Activated T-helper 17 cell treated with anti-CD3 and anti-CD28 coated beads, Interleukin-2, amount 50 U/mL, for 72 hours (primary cell): ENCODE measurements around the gene JAZF1. TPM values are rescaled to one million over a fixed set of nuclear protein-coding genes. Genes with fewer than 3 reads are reported as not detected.
"Not testable (repeated sequence)": the region's sequence is repeated elsewhere in the genome, so short reads cannot be mapped to it uniquely, and the experiment has no call there.

Experiments used
- ATAC-seq: fragments of 150-1000 bp; cut with Tn5 transposase; replicated peaks from 2 replicates; pipeline ENCODE4 v1.10.0; 2021; ENCODE audit warnings: mild to moderate bottlenecking, moderate library complexity
- H3K27ac Mint-ChIP-seq: one replicate; pipeline ENCODE4 v1.8.0; 2022; ENCODE audit warnings: mixed read lengths
- H3K27me3 Mint-ChIP-seq: one replicate; pipeline ENCODE4 v1.8.0; 2022; ENCODE audit warnings: mixed read lengths
- H3K36me3 Mint-ChIP-seq: one replicate; pipeline ENCODE4 v1.8.0; 2022; ENCODE audit warnings: low read depth, mild to moderate bottlenecking, mixed read lengths
- H3K4me1 Mint-ChIP-seq: one replicate; pipeline ENCODE4 v1.8.0; 2022; ENCODE audit warnings: mixed read lengths
- H3K4me3 Mint-ChIP-seq: one replicate; pipeline ENCODE4 v1.8.0; 2022; ENCODE audit warnings: mild to moderate bottlenecking, mixed read lengths
- H3K9me3 Mint-ChIP-seq: one replicate; pipeline ENCODE4 v1.8.0; 2022; ENCODE audit warnings: mixed read lengths
- total RNA-seq, 2 donors: library from RNA; stranded (reverse); gene quantifications; one replicate each; pipeline ENCODE4 v1.2.3, GENCODE V29; 2022

Gene JAZF1
- total RNA-seq, 2 donors from 2014 or later: 5.6 to 5.7 TPM

DNA sequence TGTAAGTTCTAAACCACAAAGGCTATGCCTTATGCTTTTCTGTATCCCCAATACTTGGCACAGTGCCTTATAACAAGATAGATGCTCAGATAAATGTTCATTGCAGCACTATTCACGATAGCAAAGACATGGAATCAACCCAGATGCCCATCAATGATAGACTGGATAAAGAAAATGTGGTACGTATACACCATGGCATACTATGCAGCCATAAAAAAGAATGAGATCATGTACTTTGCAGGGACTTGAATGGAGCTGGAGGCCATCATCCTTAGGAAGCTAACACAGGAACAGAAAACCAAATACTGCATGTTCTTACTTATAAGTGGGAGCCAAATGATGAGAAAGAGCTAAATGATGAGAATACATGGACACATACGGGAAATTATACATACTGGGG lies 293.9 kb downstream of the JAZF1 start:
- H3K27me3 Mint-ChIP-seq, H3K4me1 Mint-ChIP-seq, ATAC-seq, H3K27ac Mint-ChIP-seq, H3K4me3 Mint-ChIP-seq, H3K9me3 Mint-ChIP-seq: not testable (repeated sequence)
- H3K36me3 Mint-ChIP-seq: peaks cover 19% of the 10 kb centered on the region

DNA sequence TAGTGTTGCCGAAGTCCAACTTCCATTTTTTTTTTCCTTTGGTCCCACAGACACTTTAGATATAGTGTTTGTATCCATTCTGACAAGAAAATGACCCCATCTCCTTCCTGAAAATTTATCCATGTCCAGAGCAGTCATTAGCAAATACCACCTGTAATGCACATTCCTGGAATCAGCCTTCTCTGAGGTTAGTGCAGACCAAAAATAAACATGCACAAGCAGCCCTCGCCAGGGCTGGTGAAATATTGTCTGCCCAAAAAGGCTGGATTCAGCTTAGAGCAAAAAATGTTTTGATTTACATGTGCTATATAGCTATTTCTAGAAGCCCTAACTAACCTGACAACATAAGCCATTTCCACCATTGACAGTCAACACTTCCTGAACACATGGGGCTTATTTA lies 294.9 kb downstream of the JAZF1 start:
- ATAC-seq: no peak
- Mint-ChIP-seq H3K27me3 (no peaks in the 10 kb centered on the region), H3K27ac (no peak overlapping the region), H3K9me3 (no peaks in the 10 kb centered on the region), H3K4me3 (no peak overlapping the region), H3K4me1 (no peaks in the 10 kb centered on the region), H3K36me3 (peaks cover 16% of the 10 kb centered on the region)

DNA sequence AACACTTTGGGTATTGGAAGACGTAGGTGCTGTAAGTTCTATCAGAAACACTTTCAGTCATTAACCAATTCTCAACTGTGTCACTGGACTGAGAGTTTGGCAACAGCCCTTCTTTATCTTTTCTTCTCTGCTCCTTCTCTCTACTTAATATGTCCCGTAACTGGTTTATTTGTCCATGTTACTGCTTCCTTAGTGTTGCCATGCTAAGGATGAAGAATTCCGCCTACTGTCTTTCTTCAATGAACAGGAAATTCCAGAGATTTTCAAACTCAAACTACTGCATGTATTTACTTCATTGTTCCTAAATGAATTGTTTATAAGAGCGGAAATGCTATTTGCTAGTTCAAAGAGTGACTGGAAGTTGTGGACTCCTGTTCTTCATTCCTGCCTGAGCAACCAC lies 296.9 kb downstream of the JAZF1 start:
- H3K27ac Mint-ChIP-seq: no peak overlapping the region
- H3K4me1 Mint-ChIP-seq: no peaks in the 10 kb centered on the region
- H3K9me3 Mint-ChIP-seq: no peaks in the 10 kb centered on the region
- H3K27me3 Mint-ChIP-seq: no peaks in the 10 kb centered on the region
- ATAC-seq: no peak
- H3K36me3 Mint-ChIP-seq: peaks cover 16% of the 10 kb centered on the region
- no peak overlapping the region for H3K4me3 Mint-ChIP-seq

DNA sequence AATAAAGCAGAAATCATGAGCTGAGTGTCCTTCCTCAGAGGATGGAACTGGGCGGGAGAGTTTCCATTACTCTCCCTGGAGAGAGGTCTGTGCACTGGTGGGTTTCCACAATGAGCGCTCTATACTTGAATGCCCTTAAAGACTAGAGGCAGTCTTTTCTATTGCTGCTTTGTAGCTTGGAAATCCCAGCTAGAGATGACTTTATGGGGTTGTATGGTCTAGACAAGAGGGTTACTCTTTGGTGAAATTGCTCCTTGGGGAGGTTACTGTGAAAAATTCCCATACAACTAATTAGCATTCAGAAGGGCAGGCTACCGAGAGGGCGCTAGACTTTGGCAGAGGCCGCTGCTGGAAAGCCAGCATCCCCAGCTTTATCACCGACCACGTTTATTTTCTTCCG lies 303.8 kb downstream of the JAZF1 start:
- Mint-ChIP-seq H3K36me3 (no peaks in the 10 kb centered on the region), H3K4me3 (no peak overlapping the region), H3K27ac (no peak overlapping the region), H3K9me3 (no peaks in the 10 kb centered on the region), H3K4me1 (peaks cover 4% of the 10 kb centered on the region), H3K27me3 (no peaks in the 10 kb centered on the region)
- ATAC-seq: no peak

DNA sequence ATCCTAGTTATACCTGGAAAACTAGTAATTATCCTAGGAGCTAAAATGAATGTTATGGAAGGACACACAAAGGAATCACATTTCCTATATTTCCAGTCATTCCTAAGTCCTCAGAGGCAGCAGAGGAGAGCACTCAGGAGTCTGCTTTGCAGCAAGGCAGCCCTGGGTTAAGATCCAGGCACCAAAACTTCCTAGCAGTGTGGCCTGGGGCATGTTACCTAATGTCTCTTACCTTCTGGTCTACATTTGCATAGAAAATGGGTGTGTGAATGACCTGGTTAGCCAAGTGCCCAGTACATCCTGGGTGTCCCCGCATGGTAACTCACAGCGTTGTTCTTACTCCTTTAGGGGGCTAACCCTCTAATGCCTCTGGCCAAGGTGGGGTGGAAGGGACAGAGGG lies 304.8 kb downstream of the JAZF1 start:
- Mint-ChIP-seq H3K27me3 (no peaks in the 10 kb centered on the region), H3K9me3 (no peaks in the 10 kb centered on the region), H3K4me1 (peaks cover 4% of the 10 kb centered on the region), H3K36me3 (no peaks in the 10 kb centered on the region), H3K27ac (no peak overlapping the region), H3K4me3 (no peak overlapping the region)
- ATAC-seq: no peak

DNA sequence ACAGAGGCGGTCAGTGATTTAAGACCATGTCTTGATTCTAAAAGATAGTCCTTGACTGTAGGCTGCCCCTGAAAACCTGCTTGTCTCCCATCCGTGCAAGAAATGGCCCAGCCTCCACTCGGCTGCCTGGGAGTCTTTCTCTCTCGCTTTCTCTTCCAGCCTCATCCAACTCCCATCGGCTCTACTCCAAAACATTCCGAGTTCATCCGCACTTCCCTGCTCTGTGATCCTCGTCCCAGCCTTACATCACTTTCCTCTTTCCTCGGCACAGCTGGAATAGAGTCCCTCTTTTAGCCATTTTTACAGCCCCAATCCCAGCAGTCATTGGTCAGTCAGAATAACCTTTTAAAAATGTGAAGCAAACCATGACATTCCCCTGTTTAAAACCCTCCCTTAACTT lies 305.5 kb downstream of the JAZF1 start:
- ATAC-seq: no peak
- H3K36me3 Mint-ChIP-seq: no peaks in the 10 kb centered on the region
- peaks cover 4% of the 10 kb centered on the region for H3K4me1 Mint-ChIP-seq
- H3K27ac Mint-ChIP-seq: no peak overlapping the region
- H3K9me3 Mint-ChIP-seq: no peaks in the 10 kb centered on the region
- no peak overlapping the region for H3K4me3 Mint-ChIP-seq
- H3K27me3 Mint-ChIP-seq: no peaks in the 10 kb centered on the region

DNA sequence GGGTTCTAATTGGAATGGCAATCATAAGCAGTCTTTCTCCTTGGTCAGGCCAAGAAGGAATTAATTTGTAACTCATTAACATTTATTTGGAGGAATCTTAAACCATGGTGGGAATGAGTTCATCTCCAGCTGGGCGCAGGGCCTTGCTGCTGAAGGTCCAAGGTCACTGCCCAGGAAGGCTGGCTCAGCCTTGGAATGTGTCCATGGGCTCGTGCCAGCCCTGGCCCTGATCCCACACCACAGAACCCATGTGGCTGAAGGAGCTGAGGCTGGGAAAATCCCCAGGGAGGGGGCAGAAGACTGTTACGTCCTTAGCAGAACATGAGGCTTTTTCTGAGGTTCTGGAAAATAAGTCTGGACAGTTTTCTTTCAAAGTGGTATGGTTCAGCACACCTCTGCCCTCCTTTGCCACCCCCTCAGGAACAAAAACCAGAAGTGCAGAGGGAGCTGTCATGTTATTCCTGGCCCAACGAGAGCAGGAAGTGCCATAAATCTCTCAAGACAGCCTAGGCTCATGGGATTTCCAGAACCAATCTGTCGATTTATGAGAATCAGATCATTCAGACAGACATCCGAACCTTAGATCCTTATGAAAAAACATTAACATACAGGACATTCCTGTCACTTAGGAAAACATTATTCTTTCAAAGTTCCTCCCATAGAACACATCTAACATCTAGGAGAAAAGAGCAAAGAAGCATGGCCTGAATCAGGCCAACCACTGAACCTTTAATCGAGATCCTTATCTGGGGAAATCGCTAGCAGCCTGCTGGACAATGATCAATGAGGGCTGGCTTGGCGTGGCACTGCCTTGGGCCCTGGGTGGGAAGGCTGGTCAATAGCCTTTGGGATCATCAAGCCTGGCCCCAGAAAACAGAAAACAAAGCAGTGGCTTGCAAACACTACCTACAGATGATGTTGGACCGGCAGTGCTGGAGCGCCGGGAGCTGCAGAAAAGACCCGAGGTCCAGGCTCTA lies 306.3 kb downstream of the JAZF1 start:
- H3K9me3 Mint-ChIP-seq: no peaks in the 10 kb centered on the region
- H3K27me3 Mint-ChIP-seq: no peaks in the 10 kb centered on the region
- no peak overlapping the region for H3K27ac Mint-ChIP-seq
- no peaks in the 10 kb centered on the region for H3K36me3 Mint-ChIP-seq
- ATAC-seq: no peak
- H3K4me1 Mint-ChIP-seq: peaks cover 4% of the 10 kb centered on the region
- H3K4me3 Mint-ChIP-seq: no peak overlapping the region

DNA sequence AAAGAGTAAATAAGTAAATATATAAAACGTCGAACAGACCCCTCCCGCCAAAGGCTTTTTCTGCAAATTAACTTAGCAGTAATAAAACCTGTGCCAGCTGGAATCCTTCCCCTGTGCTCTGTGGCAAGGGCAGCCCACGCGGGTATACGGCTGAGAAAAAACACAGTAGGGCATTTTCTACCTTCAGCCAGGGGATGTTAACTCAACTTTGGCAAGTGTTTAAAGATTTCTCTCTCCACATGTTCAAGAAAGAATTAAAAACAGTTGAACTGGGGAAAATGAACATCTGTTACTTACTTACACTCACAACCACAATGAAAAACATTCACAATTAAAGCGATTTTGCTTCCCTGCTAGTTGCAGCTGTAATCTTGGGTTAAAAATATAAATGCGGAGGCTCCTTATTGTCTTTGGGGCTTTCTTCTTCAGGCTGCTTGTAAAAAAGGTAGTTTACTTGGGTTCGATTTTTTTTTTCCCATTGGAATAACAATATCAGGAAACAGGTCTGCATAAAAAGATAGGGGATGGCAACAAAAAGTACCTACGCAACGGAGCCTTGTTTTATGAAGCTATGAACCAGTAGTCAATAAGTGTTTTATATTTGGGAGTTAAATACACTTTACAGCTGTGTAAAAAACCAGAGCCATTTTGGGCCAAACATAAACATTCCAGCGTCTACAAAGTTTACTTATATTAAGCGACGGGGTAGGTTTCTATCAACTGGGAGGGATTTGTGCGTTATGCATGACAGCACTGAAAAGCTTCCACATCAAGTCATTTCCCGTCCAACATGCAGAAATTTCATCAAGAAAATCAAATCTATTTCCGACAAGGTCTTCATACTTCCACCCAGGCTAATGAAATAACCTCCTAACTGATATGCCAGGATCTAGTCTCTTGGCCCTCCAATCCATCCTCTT lies 308.0 kb downstream of the JAZF1 start:
- ATAC-seq: no peak

DNA sequence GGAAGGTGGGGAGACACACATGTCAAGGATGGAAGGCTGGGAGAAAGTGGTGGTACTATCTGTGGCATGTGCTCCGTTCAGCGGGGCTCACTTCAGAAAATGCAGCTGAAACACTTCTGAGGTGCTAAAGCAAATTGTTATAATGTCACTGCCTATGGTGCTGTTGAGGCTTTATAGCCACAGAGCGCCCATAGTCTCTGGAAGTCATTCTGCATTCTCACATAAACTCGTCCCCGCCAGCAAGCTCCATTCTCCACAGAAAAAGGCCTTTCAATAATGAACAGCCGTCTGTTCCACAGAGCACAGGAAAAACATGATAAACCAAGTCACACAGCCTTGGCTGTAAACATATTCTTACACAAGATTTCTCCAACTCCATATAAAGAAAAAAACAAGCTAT lies 308.7 kb downstream of the JAZF1 start:
- Mint-ChIP-seq H3K27ac (no peak overlapping the region), H3K4me3 (no peak overlapping the region), H3K9me3 (no peaks in the 10 kb centered on the region), H3K4me1 (no peaks in the 10 kb centered on the region), H3K36me3 (no peaks in the 10 kb centered on the region), H3K27me3 (no peaks in the 10 kb centered on the region)
- ATAC-seq: no peak

More for the DNA sequence above, 308.0 kb downstream of the JAZF1 start:
- Mint-ChIP-seq H3K9me3 (no peaks in the 10 kb centered on the region), H3K27ac (no peak overlapping the region), H3K36me3 (no peaks in the 10 kb centered on the region), H3K4me3 (no peak overlapping the region), H3K4me1 (peaks cover 1% of the 10 kb centered on the region), H3K27me3 (no peaks in the 10 kb centered on the region)

DNA sequence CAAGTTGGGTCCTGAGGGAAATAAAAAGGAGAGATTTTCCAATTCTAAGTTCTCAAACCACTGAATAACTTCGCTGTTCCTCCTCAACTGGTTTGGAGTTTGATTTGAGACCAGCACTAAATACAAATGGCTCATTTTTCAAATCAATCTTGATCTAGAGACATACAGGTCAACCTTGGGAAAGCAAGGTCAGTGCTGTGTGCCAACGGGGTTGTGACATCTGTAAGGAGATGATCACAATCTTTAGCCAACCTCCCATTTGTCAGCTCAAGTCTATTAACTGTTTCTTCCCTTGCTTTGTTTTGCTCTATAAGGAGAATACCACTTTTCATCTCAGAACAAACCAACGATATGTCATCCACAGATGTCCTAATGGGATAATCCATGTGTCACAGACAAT lies 309.5 kb downstream of the JAZF1 start:
- no peaks in the 10 kb centered on the region for H3K36me3 Mint-ChIP-seq
- H3K9me3 Mint-ChIP-seq: no peaks in the 10 kb centered on the region
- H3K27ac Mint-ChIP-seq: no peak overlapping the region
- no peak for ATAC-seq
- H3K4me1 Mint-ChIP-seq: no peaks in the 10 kb centered on the region
- H3K4me3 Mint-ChIP-seq: no peak overlapping the region
- H3K27me3 Mint-ChIP-seq: no peaks in the 10 kb centered on the region

DNA sequence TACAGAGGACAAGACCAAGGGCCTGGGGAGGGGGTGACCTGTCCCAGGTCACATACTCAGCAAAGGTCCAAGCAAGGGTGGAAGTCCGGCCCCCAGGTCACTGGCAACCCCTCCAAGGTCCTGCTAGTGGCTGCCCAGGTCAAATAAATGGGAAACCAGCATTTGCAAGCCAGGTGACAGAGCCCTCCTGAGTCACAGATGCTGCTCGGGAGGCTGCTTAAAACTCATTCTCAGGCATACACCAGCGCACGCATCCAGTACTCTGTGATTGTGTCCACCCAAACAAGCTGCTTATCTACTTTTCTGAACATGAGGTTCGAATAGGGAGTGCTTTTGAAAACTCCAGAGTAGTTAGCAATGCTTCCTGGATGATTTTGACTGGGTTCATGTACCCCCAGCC lies 310.0 kb downstream of the JAZF1 start:
- no peak overlapping the region for H3K27ac Mint-ChIP-seq
- H3K27me3 Mint-ChIP-seq: no peaks in the 10 kb centered on the region
- no peaks in the 10 kb centered on the region for H3K4me1 Mint-ChIP-seq
- no peak for ATAC-seq
- H3K36me3 Mint-ChIP-seq: no peaks in the 10 kb centered on the region
- no peak overlapping the region for H3K4me3 Mint-ChIP-seq
- no peaks in the 10 kb centered on the region for H3K9me3 Mint-ChIP-seq

DNA sequence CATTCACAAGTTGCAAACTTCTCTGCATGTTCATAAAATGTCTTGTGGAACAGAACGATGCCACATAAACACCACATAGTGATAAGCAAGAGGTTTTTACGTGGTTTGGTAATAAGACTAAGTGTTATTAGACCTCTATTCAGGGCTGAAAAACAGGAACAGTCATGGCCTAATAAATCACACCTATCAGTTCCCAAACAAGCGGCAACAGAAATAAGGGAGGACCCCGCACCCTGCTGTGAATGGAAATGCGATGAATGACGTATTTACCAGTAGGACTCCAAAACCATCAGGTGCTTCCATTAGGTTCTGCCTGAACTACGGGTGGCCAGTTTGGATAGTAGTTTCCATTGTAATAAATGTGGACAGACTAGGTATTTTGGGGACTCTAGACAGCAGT lies 311.5 kb downstream of the JAZF1 start:
- Mint-ChIP-seq H3K27me3 (no peaks in the 10 kb centered on the region), H3K36me3 (peaks cover 3% of the 10 kb centered on the region), H3K4me1 (no peaks in the 10 kb centered on the region), H3K27ac (no peak overlapping the region), H3K9me3 (no peaks in the 10 kb centered on the region), H3K4me3 (no peak overlapping the region)
- ATAC-seq: no peak

DNA sequence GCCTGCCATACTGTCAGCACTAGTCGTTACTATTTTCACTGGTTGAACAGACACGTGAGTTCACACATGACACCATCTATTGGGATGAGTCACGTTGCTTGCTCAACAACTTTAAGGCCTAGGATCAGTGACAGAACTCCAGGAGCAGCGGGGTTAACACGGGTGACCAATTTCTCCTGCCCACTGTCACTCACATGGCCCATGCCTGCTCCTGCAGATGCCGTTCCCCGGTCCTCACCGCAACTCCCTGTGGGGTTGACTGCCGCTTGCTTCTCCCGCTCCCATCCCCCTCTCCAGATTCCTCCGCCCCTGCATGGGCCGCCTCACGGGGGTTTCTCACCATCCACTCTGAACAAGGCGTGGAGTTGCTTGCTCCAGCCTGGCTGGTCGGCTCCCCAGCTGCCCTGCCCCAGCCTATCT lies 312.5 kb downstream of the JAZF1 start:
- Mint-ChIP-seq H3K9me3 (no peaks in the 10 kb centered on the region), H3K36me3 (peaks cover 7% of the 10 kb centered on the region), H3K27me3 (no peaks in the 10 kb centered on the region), H3K27ac (no peak overlapping the region), H3K4me3 (no peak overlapping the region), H3K4me1 (no peaks in the 10 kb centered on the region)
- ATAC-seq: no peak

DNA sequence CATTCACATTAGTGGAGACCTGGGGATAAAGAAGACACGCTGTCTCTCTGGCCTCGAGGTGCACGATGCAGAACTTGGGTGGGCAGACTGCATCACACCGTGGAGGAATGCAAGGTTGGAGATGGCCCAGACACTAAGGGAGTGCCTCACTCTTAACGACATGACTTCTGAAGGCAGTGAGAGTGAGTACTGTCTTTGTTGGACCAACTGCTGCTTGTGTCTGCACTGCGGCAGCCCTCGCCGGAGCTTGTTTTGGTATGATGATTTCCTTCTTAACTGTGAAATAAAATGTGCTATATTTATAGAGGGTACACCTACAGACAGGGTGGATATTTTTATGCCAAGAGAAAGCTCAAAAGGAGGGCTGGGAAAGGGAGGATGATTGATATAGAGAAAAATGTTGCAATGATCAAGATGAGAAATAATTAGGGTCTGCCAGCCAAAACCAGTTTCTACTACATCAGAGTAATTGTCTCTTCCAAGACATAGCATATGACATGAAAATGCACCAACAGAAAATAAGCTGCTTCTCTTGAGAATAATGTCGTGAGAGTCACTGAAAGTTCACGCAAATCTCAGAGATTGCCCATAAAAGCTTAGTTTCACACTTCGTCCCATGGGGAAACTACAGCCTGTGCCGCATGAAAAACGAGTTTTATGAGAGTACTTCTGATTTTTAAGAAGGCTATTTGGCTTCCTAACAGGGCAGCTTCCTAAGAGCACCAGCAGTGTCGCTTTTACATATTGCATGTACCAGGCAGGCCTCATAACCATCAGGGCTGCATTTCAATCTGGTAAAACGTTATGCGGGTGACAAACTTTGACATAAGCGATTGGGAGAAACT lies 313.5 kb downstream of the JAZF1 start:
- Mint-ChIP-seq H3K27ac (no peak overlapping the region), H3K4me1 (no peaks in the 10 kb centered on the region), H3K4me3 (no peak overlapping the region), H3K27me3 (no peaks in the 10 kb centered on the region), H3K36me3 (peaks cover 7% of the 10 kb centered on the region), H3K9me3 (no peaks in the 10 kb centered on the region)
- no peak for ATAC-seq
